ENCODE measurements around the gene CCDC92B. TPM values are rescaled to one million over a fixed set of nuclear protein-coding genes. Genes with fewer than 3 reads are reported as not detected.

CCDC92B gene
- polyA plus RNA-seq (2012; rRNA removed) = 0.07 and 0.13 TPM in 2 replicates
- 0.13 and 0.22 TPM in 2 replicates for polyA plus RNA-seq (2012; cell fraction: cytosol; rRNA removed)
- polyA plus RNA-seq (2012; cell fraction: nucleus; rRNA removed) = 0.30 and 0.35 TPM in 2 replicates

- H3K9me3 ChIP-seq = no peaks in the 10 kb centered on the region
- H3K27ac ChIP-seq (ENCODE audit: low read depth in 2 of 2, low read length in 1 of 2) = peak within 1 kb of the TSS in 1 of 2 experiments; percentile 76; a peak in 2 of 4 replicates
- peaks cover 22% of the 10 kb centered on the region for H3K27me3 ChIP-seq (ENCODE audit: insufficient read depth)
- no peaks in the 10 kb centered on the region for H3K9me2 ChIP-seq
- TF ChIP-seq, protein P1, sequence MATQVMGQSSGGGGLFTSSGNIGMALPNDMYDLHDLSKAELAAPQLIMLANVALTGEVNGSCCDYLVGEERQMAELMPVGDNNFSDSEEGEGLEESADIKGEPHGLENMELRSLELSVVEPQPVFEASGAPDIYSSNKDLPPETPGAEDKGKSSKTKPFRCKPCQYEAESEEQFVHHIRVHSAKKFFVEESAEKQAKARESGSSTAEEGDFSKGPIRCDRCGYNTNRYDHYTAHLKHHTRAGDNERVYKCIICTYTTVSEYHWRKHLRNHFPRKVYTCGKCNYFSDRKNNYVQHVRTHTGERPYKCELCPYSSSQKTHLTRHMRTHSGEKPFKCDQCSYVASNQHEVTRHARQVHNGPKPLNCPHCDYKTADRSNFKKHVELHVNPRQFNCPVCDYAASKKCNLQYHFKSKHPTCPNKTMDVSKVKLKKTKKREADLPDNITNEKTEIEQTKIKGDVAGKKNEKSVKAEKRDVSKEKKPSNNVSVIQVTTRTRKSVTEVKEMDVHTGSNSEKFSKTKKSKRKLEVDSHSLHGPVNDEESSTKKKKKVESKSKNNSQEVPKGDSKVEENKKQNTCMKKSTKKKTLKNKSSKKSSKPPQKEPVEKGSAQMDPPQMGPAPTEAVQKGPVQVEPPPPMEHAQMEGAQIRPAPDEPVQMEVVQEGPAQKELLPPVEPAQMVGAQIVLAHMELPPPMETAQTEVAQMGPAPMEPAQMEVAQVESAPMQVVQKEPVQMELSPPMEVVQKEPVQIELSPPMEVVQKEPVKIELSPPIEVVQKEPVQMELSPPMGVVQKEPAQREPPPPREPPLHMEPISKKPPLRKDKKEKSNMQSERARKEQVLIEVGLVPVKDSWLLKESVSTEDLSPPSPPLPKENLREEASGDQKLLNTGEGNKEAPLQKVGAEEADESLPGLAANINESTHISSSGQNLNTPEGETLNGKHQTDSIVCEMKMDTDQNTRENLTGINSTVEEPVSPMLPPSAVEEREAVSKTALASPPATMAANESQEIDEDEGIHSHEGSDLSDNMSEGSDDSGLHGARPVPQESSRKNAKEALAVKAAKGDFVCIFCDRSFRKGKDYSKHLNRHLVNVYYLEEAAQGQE (IDR thresholded peaks at IDR 0.05; ENCODE audit: low read depth, low read length) = no peak
- no peak within 1 kb of the TSS for H3K9ac ChIP-seq
- H3F3A ChIP-seq (replicated peaks; ENCODE audit: insufficient read depth) = no peaks in the 10 kb centered on the region
- H2AFZ ChIP-seq (ENCODE audit: low read depth) = no peak within 1 kb of the TSS
- CTCF ChIA-PET = interaction anchor here (1.2 to 1.5 kb wide), 2 partner anchors 24 to 37 kb away, joined by 3 to 4 read pairs; no protein-coding TSS in a partner anchor
- peak within 1 kb of the TSS; percentile 44; the same call in 1 of the 2 replicates for H3K4me2 ChIP-seq
- H3K4me3 ChIP-seq (ENCODE audit: low read depth in 2 of 2, low read length in 1 of 2) = peak within 1 kb of the TSS in 1 of 2 experiments; percentile 47; a peak in 2 of 4 replicates
- WGBS (ENCODE audit: low lambda C conversion rate) = 16% methylated on average over 5 of the region's 76 CpGs
- H3K4me1 ChIP-seq (ENCODE audit: control insufficient read depth in 1 of 2, insufficient read depth in 2 of 2, low read depth in 1 of 2, low read length in 1 of 2) = peaks cover 0 to 2% of the 10 kb centered on the region in 2 experiments; a peak in 1 of 4 replicates
- no peaks in the 10 kb centered on the region for H4K20me1 ChIP-seq (ENCODE audit: insufficient read depth)
- peak; percentile 98 for DNase-seq
- H3K79me2 ChIP-seq (ENCODE audit: insufficient read depth) = no peaks in the 10 kb centered on the region
- POLR2A ChIA-PET = interaction anchor here (0.9 to 1.0 kb wide), 2 partner anchors 9 to 12 kb away, joined by 3 read pairs; no protein-coding TSS in a partner anchor
- H3K36me3 ChIP-seq (replicated peaks in 1 of 2; ENCODE audit: control insufficient read depth in 1 of 2, insufficient read depth in 2 of 2, low read length in 1 of 2) = no peaks in the 10 kb centered on the region
These were observed at the start of gene CCDC92B for GRCh38 chr17:2749058-2749783. TSS of gene CCDC92B (minus strand) at chr17:2749652. CDS start at chr17:2735145, 14,507 bp downstream.

DNA sequence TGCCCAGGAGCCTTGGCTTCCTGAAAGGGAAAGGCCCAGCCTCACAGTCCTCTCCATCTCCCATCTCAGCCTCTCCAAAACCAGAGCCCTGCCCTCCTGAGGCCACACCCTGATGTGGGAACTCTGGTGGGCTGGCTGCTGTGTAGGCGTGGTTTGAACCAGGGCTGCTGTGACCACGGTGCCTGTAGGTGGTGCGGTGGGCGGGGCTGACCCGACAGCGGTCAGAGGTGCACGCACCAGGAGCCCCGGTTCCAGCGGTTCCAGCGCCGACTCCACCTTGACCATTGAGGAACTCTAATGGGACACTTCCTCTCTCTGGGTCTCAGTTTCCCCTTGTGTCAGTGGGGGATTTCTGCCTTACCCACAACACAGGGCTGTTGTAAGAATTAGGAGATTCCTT is 49.2 kb upstream of the CCDC92B start:
- no peak for TF ChIP-seq SMC3 (IDR thresholded peaks at IDR 0.05; ENCODE audit: low read depth, low read length)
- H3K4me1 ChIP-seq (ENCODE audit: control insufficient read depth in 1 of 2, insufficient read depth in 2 of 2, low read depth in 1 of 2, low read length in 1 of 2) = peaks cover 0 to 18% of the 10 kb centered on the region in 2 experiments; a peak in 1 of 4 replicates
- H3K9me2 ChIP-seq = no peaks in the 10 kb centered on the region
- H3K4me3 ChIP-seq (ENCODE audit: low read depth in 2 of 2, low read length in 1 of 2) = no peak overlapping the region
- H3K36me3 ChIP-seq (replicated peaks in 1 of 2; ENCODE audit: control insufficient read depth in 1 of 2, insufficient read depth in 2 of 2, low read length in 1 of 2) = no peaks in the 10 kb centered on the region
- DNase-seq = no peak
- ChIA-PET POLR2A (no interaction called here), CTCF (no interaction called here)
- H4K20me1 ChIP-seq (ENCODE audit: insufficient read depth) = no peaks in the 10 kb centered on the region
- no peaks in the 10 kb centered on the region for H3F3A ChIP-seq (replicated peaks; ENCODE audit: insufficient read depth)
- no peak overlapping the region for H3K9ac ChIP-seq
- H2AFZ ChIP-seq (ENCODE audit: low read depth) = no peak overlapping the region
- 89% methylated on average over 9 of the region's 11 CpGs for WGBS (ENCODE audit: low lambda C conversion rate)
- H3K9me3 ChIP-seq = no peaks in the 10 kb centered on the region
- no peak overlapping the region for H3K4me2 ChIP-seq
- H3K79me2 ChIP-seq (ENCODE audit: insufficient read depth) = no peaks in the 10 kb centered on the region
- H3K27me3 ChIP-seq (ENCODE audit: insufficient read depth) = no peaks in the 10 kb centered on the region; the same call in 1 of the 2 replicates
- no peak overlapping the region for H3K27ac ChIP-seq (ENCODE audit: low read depth in 2 of 2, low read length in 1 of 2)

GRCh38 chr17:2798188-2798587 is 48.7 kb upstream of the CCDC92B start:
- H2AFZ ChIP-seq (ENCODE audit: low read depth) = no peak overlapping the region
- no peak for DNase-seq
- no peak overlapping the region; a peak in 1 of 4 replicates for H3K27ac ChIP-seq (ENCODE audit: low read depth in 2 of 2, low read length in 1 of 2)
- H3K79me2 ChIP-seq (ENCODE audit: insufficient read depth) = no peaks in the 10 kb centered on the region
- no peak overlapping the region for H3K9ac ChIP-seq
- no peaks in the 10 kb centered on the region for H3K9me3 ChIP-seq
- H3K4me1 ChIP-seq (ENCODE audit: control insufficient read depth in 1 of 2, insufficient read depth in 2 of 2, low read depth in 1 of 2, low read length in 1 of 2) = peaks cover 0 to 18% of the 10 kb centered on the region in 2 experiments; a peak in 1 of 4 replicates
- H3K9me2 ChIP-seq = no peaks in the 10 kb centered on the region
- TF ChIP-seq, protein P2, sequence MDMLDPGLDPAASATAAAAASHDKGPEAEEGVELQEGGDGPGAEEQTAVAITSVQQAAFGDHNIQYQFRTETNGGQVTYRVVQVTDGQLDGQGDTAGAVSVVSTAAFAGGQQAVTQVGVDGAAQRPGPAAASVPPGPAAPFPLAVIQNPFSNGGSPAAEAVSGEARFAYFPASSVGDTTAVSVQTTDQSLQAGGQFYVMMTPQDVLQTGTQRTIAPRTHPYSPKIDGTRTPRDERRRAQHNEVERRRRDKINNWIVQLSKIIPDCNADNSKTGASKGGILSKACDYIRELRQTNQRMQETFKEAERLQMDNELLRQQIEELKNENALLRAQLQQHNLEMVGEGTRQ (IDR thresholded peaks at IDR 0.05; ENCODE audit: borderline replicate concordance, low read depth, low read length) = no peak
- no peak overlapping the region for H3K4me3 ChIP-seq (ENCODE audit: low read depth in 2 of 2, low read length in 1 of 2)
- ChIA-PET POLR2A (interaction anchor here (0.8 to 1.0 kb wide), 2 partner anchors 12 to 25 kb away, joined by 3 to 4 read pairs; no protein-coding TSS in a partner anchor), CTCF (interaction anchor here (1.9 to 3.1 kb wide), 2 partner anchors 12 to 29 kb away, joined by 8 to 22 read pairs; no protein-coding TSS in a partner anchor)
- 83% methylated on average over 6 of the region's 11 CpGs for WGBS (ENCODE audit: low lambda C conversion rate)
- H3F3A ChIP-seq (replicated peaks; ENCODE audit: insufficient read depth) = no peaks in the 10 kb centered on the region
- no peaks in the 10 kb centered on the region; the same call in 1 of the 2 replicates for H3K27me3 ChIP-seq (ENCODE audit: insufficient read depth)
- H3K4me2 ChIP-seq = no peak overlapping the region
- H3K36me3 ChIP-seq (replicated peaks in 1 of 2; ENCODE audit: control insufficient read depth in 1 of 2, insufficient read depth in 2 of 2, low read length in 1 of 2) = no peaks in the 10 kb centered on the region
- no peaks in the 10 kb centered on the region for H4K20me1 ChIP-seq (ENCODE audit: insufficient read depth)

Data from SK-N-SH (cell line).